SK-N-SH treated with all-trans-retinoic acid at 6 μM for 48 hours (cell line): ENCODE results near the gene SLC35F4.

Source experiments
- ESRRG ChIP-seq: fragments of 250-450 bp; sonication (Bioruptor Pico); IDR thresholded peaks from 2 replicates; pipeline ENCODE4 v1.6.1; 2021; ENCODE audit warnings: mild to moderate bottlenecking
- GLIS3 ChIP-seq: fragments of 250-450 bp; sonication (Bioruptor Pico); IDR thresholded peaks from 2 replicates; pipeline ENCODE4 v1.5.0; 2020; ENCODE audit warnings: mild to moderate bottlenecking, moderate library complexity
- RARB ChIP-seq: fragments of 250-450 bp; sonication (Bioruptor Pico); IDR thresholded peaks from 2 replicates; pipeline ENCODE4 v1.8.0; 2021; ENCODE audit warnings: mild to moderate bottlenecking, moderate library complexity
- ZFP3 ChIP-seq: fragments of 250-450 bp; sonication (Bioruptor Pico); IDR thresholded peaks from 2 replicates; pipeline ENCODE4 v1.5.0; 2020; ENCODE audit warnings: mild to moderate bottlenecking, moderate library complexity
- ZNF565 ChIP-seq: fragments of 450-650 bp; formaldehyde crosslinking; conservative IDR thresholded peaks from 2 replicates; pipeline ENCODE4 v1.5.0; 2020; ENCODE audit warnings: low read depth, mild to moderate bottlenecking, moderate library complexity
- ZNF70 ChIP-seq: fragments of 450-650 bp; formaldehyde crosslinking; IDR thresholded peaks from 2 replicates; pipeline ENCODE4 v1.5.0; 2020; ENCODE audit warnings: mild to moderate bottlenecking, moderate library complexity
- TF ChIP-seq, protein P1 (sequence below): fragments of 250-450 bp; sonication (Bioruptor Pico); IDR thresholded peaks from 2 replicates; pipeline ENCODE4 v1.5.1; 2020; ENCODE audit warnings: low read depth, mild to moderate bottlenecking, moderate library complexity

GRCh38 chr14:57809808-57810207 lies 56.1 kb downstream of the SLC35F4 start:
- TF ChIP-seq ESRRG (CRISPR knock-in tag) (no peak), ZNF70 (CRISPR knock-in tag) (no peak), RARB (CRISPR knock-in tag) (no peak), ZFP3 (CRISPR knock-in tag) (no peak), GLIS3 (CRISPR knock-in tag) (no peak), ZNF565 (CRISPR knock-in tag) (no peak)
- TF ChIP-seq, protein P1, sequence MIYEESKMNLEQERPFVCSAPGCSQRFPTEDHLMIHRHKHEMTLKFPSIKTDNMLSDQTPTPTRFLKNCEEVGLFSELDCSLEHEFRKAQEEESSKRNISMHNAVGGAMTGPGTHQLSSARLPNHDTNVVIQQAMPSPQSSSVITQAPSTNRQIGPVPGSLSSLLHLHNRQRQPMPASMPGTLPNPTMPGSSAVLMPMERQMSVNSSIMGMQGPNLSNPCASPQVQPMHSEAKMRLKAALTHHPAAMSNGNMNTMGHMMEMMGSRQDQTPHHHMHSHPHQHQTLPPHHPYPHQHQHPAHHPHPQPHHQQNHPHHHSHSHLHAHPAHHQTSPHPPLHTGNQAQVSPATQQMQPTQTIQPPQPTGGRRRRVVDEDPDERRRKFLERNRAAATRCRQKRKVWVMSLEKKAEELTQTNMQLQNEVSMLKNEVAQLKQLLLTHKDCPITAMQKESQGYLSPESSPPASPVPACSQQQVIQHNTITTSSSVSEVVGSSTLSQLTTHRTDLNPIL (CRISPR knock-in tag): no peak
